HUES6 (cell line): Measurements from ENCODE around the gene CASR.
"Not testable (repeated sequence)": the region's sequence is repeated elsewhere in the genome, so short reads cannot be mapped to it uniquely, and the experiment has no call there.

Source experiments
- H3K27ac ChIP-seq: 2 replicates; pipeline ENCODE4 v1.7.0; 2013; ENCODE audit warnings: low read depth, mild to moderate bottlenecking, low read length, inconsistent platforms
- H3K27me3 ChIP-seq: 2 replicates; pipeline ENCODE4 v1.6.1; 2013; ENCODE audit warnings: low read length; ENCODE audit not compliant: control insufficient read depth, insufficient read depth
- H3K36me3 ChIP-seq: 2 replicates; pipeline ENCODE4 v1.6.1; 2013; ENCODE audit warnings: low read length; ENCODE audit not compliant: control insufficient read depth, insufficient read depth
- H3K4me1 ChIP-seq: 2 replicates; pipeline ENCODE4 v1.6.1; 2013; ENCODE audit warnings: low read length; ENCODE audit not compliant: control insufficient read depth, insufficient read depth
- H3K4me3 ChIP-seq: 2 replicates; pipeline ENCODE4 v1.5.1; 2013; ENCODE audit warnings: low read depth, low read length
- H3K9ac ChIP-seq: one replicate; pipeline ENCODE4 v1.6.1; 2013; ENCODE audit warnings: mild to moderate bottlenecking, low read length
- H3K9me3 ChIP-seq: 2 replicates; pipeline ENCODE4 v1.6.1; 2013; ENCODE audit warnings: low read depth, low read length; ENCODE audit not compliant: control insufficient read depth, insufficient read depth

The CASR gene

DNA sequence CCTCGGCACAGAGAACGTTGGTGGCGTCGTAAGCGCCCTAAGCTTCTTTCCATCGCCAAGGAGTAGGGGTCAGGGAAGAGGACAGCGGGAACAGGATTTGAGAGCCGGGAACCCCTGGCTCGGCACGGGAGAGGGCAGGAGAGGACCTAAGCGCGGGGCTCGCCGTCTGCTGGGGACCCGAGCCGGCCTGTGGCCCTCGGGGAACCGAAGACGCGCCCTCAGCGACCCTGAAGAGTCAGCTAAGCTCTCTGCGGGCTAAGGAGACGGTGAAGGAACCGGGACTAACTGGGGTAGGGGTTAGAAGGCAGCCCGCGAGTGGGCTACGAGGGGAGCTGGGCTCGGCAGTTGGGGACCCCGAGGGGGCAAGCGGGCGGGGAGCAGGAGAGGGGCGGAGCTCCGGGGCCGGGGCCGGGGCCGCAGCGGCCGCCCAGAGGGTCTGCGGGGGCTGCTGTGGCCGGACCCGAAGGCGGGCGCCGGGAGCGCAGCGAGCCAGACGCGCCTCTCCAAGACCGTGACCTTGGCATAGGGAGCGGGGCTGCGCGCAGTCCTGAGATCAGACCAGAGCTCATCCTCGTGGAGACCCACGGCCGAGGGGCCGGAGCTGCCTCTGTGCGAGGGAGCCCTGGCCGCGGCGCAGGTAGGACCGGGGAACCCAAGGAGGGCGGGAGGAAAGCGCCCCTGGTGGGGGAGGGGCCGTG, 574 bp downstream of the CASR start:
- H3K27me3 ChIP-seq, result peaks cover 92% of the 10 kb centered on the region
- peak overlapping the region; percentile 31 for H3K9ac ChIP-seq
- H3K4me3 ChIP-seq, result peak overlapping the region; percentile 76

DNA sequence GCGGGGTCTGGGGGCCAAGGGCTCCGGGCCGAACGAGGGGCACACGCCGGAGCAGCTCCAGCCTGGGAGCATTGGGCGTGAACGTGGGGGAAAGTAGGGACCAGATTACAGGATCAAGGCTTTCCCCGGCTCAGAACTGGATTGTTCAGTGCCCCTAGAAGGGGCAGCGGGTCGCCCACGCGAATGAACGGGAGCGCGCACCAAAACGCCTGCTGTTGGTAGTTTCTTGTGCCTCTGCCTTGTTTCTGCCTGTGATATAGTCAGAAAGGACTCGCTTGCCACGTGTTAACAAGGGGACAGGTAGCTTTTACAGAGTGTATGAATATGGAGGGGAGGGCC, 1.1 kb downstream of the CASR start:
- Histone ChIP-seq H3K27ac (no peak overlapping the region), H3K36me3 (no peaks in the 10 kb centered on the region), H3K4me1 (no peaks in the 10 kb centered on the region), H3K4me3 (peak overlapping the region; percentile 76), H3K27me3 (peaks cover 93% of the 10 kb centered on the region), H3K9me3 (no peaks in the 10 kb centered on the region), H3K9ac (no peak overlapping the region)

More for the DNA sequence above, 574 bp downstream of the CASR start:
- Histone ChIP-seq H3K4me1 (no peaks in the 10 kb centered on the region), H3K9me3 (no peaks in the 10 kb centered on the region), H3K27ac (no peak overlapping the region), H3K36me3 (no peaks in the 10 kb centered on the region)

DNA sequence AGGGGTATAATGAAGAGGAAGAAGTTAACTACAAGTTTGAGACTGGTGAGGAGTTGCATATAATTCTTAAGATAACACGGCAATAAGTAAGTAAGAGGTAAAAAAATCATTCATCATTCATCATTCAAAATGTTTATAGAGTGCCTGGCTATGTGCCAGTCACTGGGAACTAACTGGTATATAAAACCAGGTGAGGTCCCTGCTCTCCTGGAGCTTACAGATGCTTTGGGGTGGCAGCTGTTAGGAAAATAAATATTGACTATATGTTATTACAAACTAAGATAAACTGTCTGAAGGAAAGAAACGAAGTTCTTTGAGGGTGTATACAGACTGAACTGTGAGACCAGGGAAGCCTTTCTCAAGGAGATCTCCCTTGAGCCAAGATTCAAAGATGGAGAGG, 2.9 kb downstream of the CASR start:
- no peaks in the 10 kb centered on the region for H3K9me3 ChIP-seq
- no peaks in the 10 kb centered on the region for H3K4me1 ChIP-seq
- no peak overlapping the region for H3K4me3 ChIP-seq
- H3K27me3 ChIP-seq, result peaks cover 86% of the 10 kb centered on the region
- no peaks in the 10 kb centered on the region for H3K36me3 ChIP-seq
- no peak overlapping the region for H3K9ac ChIP-seq
- H3K27ac ChIP-seq, result no peak overlapping the region

DNA sequence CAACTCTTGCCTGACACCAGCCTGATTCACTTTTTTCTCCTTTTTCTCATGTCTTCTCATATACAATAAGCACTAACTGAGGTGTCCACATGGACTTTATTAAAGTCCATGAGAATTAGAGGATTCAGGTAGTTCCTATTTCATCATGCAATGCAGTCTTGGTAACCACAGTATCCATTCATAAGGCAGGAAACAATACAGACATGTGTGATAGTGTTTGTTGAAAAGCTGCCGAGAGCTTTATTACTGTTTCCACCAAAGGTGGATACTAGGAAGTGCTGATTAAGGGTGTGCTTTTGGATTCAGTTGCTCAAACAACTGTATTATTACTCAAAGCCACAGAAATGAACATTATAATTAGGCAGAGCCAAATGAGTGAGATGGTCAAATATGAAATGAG, 5.3 kb downstream of the CASR start:
- peaks cover 63% of the 10 kb centered on the region for H3K27me3 ChIP-seq

DNA sequence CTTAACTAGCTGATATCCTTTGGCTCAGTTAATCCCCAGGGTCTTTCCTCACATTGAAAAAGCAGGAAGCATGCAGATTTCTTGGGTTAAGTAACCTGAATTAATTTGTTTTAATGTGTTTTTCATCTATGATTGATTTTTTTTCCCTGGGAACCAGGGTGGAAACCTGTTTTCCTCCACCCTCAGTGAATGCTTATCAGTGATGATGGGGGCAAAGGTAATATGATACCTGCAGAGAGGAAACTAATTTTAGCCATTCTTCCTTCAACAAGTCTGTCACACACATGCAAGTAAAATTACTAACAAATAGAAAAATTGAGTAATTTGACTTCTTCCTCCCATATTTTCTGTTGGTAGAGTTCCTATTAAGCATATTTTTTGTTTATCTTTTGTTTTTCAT, 5.9 kb downstream of the CASR start:
- Histone ChIP-seq H3K4me1 (no peaks in the 10 kb centered on the region), H3K27ac (no peak overlapping the region), H3K9ac (no peak overlapping the region), H3K27me3 (peaks cover 57% of the 10 kb centered on the region), H3K9me3 (no peaks in the 10 kb centered on the region), H3K36me3 (no peaks in the 10 kb centered on the region), H3K4me3 (no peak overlapping the region)

More for the DNA sequence above, 5.3 kb downstream of the CASR start:
- no peaks in the 10 kb centered on the region for H3K36me3 ChIP-seq
- H3K27ac ChIP-seq, result no peak overlapping the region
- no peak overlapping the region for H3K4me3 ChIP-seq
- no peaks in the 10 kb centered on the region for H3K4me1 ChIP-seq
- no peak overlapping the region for H3K9ac ChIP-seq
- no peaks in the 10 kb centered on the region for H3K9me3 ChIP-seq

DNA sequence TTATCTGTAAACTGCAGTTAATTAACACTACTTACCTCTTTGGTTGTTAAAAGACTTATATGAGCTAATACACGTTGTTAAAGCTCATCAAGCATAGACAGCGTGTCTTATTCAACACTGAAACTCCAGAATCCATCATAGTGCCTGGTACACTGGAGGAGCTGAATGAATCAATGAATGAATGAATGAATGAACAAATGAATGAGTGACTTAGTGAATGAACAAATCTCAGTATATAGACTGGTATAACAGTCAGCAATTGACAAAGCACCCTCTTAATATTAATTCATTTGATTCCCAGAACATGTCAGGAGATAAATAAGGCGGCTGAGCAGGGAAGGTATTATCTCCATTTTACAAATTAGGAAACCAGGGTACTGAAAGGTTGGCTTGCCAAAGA, 7.1 kb downstream of the CASR start:
- peaks cover 45% of the 10 kb centered on the region for H3K27me3 ChIP-seq
- H3K36me3 ChIP-seq, result no peaks in the 10 kb centered on the region
- no peaks in the 10 kb centered on the region for H3K4me1 ChIP-seq
- no peaks in the 10 kb centered on the region for H3K9me3 ChIP-seq
- H3K4me3 ChIP-seq, result no peak overlapping the region
- H3K9ac ChIP-seq, result no peak overlapping the region
- H3K27ac ChIP-seq, result no peak overlapping the region

DNA sequence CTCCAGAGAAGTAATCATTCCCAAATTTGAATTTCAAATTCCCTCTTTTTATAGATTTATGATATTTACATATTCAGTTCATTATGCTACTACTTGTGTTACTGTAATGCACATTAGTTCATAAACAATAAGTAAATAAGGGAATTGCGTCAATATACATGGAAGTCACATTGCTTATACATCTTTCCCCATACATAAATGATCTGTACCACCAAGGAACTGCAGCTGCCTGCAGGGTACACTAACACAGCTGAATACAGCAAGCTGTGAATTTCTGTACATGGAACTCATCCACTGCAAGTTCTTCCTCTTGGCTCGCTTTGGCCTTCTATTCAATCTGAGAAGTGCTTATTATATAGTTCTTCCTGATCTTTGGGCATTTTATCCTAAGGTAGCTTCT, 15.5 kb downstream of the CASR start:
- 0 out of 2 replicates have a peak, but pooled peaks cover 6% of the 10 kb centered on the region for H3K9me3 ChIP-seq
- no peaks in the 10 kb centered on the region for H3K36me3 ChIP-seq
- no peak overlapping the region for H3K4me3 ChIP-seq
- no peaks in the 10 kb centered on the region for H3K4me1 ChIP-seq
- H3K27me3 ChIP-seq, result no peaks in the 10 kb centered on the region
- no peak overlapping the region for H3K9ac ChIP-seq
- H3K27ac ChIP-seq, result no peak overlapping the region

DNA sequence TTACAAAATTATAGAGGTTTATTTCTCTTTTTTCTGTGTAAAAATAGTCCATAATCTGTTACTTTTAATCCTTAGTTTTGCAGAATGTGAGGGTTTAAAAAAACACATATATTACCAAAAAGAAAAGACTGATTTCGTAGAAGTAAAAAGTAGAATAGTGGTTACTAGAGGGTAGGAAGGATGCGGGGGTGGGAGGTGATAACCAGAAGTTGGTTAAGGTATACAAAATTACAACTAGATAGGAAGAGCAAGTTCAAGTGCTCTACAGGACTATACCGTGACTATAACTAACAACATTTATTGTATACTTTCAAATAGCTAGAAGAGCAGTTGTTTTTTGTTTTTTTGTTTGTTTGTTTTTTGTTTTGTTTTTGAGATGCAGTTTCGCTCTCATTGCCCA, 16.1 kb downstream of the CASR start:
- H3K36me3 ChIP-seq, result no peaks in the 10 kb centered on the region
- no peak overlapping the region for H3K4me3 ChIP-seq
- H3K27me3 ChIP-seq, result no peaks in the 10 kb centered on the region
- no peaks in the 10 kb centered on the region for H3K4me1 ChIP-seq
- no peak overlapping the region for H3K9ac ChIP-seq
- H3K9me3 ChIP-seq, result 0 out of 2 replicates have a peak, but pooled peaks cover 6% of the 10 kb centered on the region
- H3K27ac ChIP-seq, result no peak overlapping the region

DNA sequence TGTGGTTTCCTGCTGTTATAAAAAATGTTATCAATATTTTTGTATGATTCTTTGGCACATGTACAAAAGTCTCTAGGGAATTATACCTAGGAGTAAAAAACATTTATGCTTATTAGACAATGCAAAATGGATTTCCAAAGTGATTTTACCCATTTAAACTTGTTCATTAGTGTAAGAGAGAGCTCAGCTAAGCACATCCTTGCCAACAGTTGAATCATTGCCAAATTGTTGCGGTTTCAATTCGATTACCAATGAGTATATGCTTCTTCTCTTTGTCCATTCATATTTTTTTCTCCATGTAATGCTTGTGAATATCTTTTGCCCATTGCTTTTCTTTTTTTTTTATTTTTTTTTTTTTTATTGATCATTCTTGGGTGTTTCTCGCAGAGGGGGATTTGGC, 17.2 kb downstream of the CASR start:
- Histone ChIP-seq H3K9ac (no peak overlapping the region), H3K4me1 (no peaks in the 10 kb centered on the region), H3K36me3 (no peaks in the 10 kb centered on the region), H3K27me3 (no peaks in the 10 kb centered on the region), H3K9me3 (0 out of 2 replicates have a peak, but pooled peaks cover 6% of the 10 kb centered on the region), H3K27ac (no peak overlapping the region), H3K4me3 (no peak overlapping the region)

DNA sequence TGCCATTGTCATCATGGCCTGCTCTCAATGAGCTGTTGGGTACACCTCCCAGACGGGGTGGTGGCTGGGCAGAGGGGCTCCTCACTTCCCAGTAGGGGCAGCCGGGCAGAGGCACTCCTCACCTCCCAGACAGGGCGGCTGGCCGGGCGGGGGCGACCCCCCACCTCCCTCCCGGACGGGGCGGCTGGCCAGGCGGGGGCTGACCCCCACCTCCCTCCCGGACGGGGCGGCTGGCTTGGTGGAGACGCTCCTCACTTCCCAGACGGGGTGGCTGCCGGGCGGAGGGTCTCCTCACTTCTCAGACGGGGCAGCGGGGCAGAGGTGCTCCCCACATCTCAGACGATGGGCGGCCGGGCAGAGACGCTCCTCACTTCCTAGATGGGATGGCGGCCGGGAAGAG, 18.0 kb downstream of the CASR start:
- H3K4me1 ChIP-seq, H3K27me3 ChIP-seq, H3K36me3 ChIP-seq, H3K9me3 ChIP-seq, H3K4me3 ChIP-seq, H3K9ac ChIP-seq, H3K27ac ChIP-seq: not testable (repeated sequence)

DNA sequence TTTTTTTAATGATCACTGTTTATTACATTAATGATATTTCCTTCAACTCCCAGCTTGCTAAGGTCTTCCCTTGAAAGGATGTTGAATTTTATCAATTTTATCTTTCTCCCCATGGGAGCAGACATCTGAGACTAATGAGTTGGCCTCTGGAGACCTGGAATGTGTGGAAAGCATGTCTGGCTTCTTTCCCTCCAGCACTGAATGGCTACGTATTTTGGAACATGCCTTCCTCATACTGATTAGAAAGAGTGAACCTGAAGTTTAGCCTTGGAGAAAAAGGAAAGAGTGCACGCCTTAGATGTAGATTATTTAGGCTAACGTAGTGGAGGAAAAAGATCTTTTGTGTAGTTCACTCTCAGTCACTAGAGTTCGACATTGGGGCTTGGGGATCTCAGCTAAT, 25.1 kb downstream of the CASR start:
- Histone ChIP-seq H3K9me3 (no peaks in the 10 kb centered on the region), H3K27ac (no peak overlapping the region), H3K27me3 (no peaks in the 10 kb centered on the region), H3K9ac (no peak overlapping the region), H3K36me3 (no peaks in the 10 kb centered on the region), H3K4me1 (no peaks in the 10 kb centered on the region), H3K4me3 (no peak overlapping the region)

DNA sequence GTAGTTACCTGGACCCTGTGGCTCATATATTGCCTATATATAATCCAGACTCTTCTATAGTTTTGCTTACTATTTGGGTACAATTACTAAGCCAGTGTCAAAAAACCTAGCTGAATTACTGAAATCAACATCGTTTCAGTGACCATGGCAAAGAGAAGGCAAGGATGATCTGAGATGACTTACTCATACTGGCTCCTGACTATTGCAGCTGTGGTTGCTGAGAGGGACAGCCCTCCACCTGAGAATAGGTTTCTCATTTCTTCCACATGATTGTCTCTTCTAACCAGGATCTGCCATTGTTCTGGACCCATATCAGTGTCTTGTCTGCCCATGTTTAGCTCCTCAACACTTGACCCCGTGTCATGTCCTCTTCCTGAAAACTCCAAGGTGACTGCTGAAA, 30.2 kb downstream of the CASR start:
- Histone ChIP-seq H3K9ac (no peak overlapping the region), H3K27ac (no peak overlapping the region), H3K4me1 (no peaks in the 10 kb centered on the region), H3K4me3 (no peak overlapping the region), H3K36me3 (no peaks in the 10 kb centered on the region), H3K9me3 (no peaks in the 10 kb centered on the region), H3K27me3 (peaks cover 5% of the 10 kb centered on the region; the same call in 1 of the 2 replicates)
